Measurements from ENCODE around the gene TRIP12. TPM values are rescaled to one million over a fixed set of nuclear protein-coding genes. Genes with fewer than 3 reads are reported as not detected.
A peak's percentile ranks its signal among the peaks of the same experiment; 100 is the strongest.

Gene TRIP12
- total RNA-seq, 4 donors from 2014 or later, result 156 to 182 (median 168) TPM

DNA sequence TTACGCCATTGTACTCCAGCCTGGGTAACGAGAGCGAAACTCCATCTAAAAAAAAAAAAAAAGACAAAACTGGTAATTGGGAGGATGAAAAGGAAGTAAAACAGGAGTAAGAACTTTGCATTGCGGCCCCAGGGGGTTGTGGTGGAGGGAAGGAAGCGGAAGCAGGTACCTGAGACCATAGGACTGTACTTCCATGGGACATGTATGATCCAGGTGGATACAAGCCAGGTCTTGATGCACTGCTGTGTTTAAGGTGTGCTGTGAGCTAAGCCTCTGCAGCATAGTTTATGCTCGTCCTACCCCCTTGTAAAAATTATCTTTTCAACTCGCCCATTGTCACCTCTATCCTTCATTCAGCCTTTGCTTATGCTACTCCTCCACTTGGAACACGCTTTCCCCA is 24.2 kb upstream of the TRIP12 start:
- no peak for TF ChIP-seq EP300 (IDR thresholded peaks at IDR 0.05)
- no peak for TF ChIP-seq POLR2AphosphoS5 (IDR thresholded peaks at IDR 0.05)
- TF ChIP-seq, protein P1, sequence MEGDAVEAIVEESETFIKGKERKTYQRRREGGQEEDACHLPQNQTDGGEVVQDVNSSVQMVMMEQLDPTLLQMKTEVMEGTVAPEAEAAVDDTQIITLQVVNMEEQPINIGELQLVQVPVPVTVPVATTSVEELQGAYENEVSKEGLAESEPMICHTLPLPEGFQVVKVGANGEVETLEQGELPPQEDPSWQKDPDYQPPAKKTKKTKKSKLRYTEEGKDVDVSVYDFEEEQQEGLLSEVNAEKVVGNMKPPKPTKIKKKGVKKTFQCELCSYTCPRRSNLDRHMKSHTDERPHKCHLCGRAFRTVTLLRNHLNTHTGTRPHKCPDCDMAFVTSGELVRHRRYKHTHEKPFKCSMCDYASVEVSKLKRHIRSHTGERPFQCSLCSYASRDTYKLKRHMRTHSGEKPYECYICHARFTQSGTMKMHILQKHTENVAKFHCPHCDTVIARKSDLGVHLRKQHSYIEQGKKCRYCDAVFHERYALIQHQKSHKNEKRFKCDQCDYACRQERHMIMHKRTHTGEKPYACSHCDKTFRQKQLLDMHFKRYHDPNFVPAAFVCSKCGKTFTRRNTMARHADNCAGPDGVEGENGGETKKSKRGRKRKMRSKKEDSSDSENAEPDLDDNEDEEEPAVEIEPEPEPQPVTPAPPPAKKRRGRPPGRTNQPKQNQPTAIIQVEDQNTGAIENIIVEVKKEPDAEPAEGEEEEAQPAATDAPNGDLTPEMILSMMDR (IDR thresholded peaks at IDR 0.05), result no peak
- TF ChIP-seq POLR2A (IDR thresholded peaks at IDR 0.05; ENCODE audit: low read depth), result no peak
- Histone ChIP-seq H3K27ac (replicated peaks in 1 of 4) (no peak overlapping the region), H3K9me3 (no peaks in the 10 kb centered on the region), H3K4me1 (peaks cover 0 to 12% (median 10%) of the 10 kb centered on the region in 4 donors), H3K27me3 (no peaks in the 10 kb centered on the region), H3K36me3 (no peaks in the 10 kb centered on the region), H3K4me3 (no peak overlapping the region)
- intact Hi-C loops (cut with DNase I), result no loop called here
- WGBS, result 90% methylated on average over 8 of the region's 8 CpGs
- no peak for DNase-seq (ENCODE audit: extremely low spot score)

GRCh38 chr2:229943770-229944449 is 22.1 kb upstream of the TRIP12 start:
- Histone ChIP-seq H3K9me3 (no peaks in the 10 kb centered on the region), H3K4me3 (no peak overlapping the region), H3K27me3 (no peaks in the 10 kb centered on the region), H3K4me1 (peaks cover 0 to 12% (median 10%) of the 10 kb centered on the region in 4 donors), H3K27ac (replicated peaks in 1 of 4) (peak overlapping the region in 1 of 4 donors; percentile 21), H3K36me3 (no peaks in the 10 kb centered on the region)
- WGBS, result 53% methylated on average over 5 of the region's 5 CpGs
- no peak for DNase-seq (ENCODE audit: extremely low spot score)
- TF ChIP-seq POLR2A (IDR thresholded peaks at IDR 0.05; ENCODE audit: low read depth) (no peak), EP300 (IDR thresholded peaks at IDR 0.05) (no peak), POLR2AphosphoS5 (IDR thresholded peaks at IDR 0.05) (no peak)
- TF ChIP-seq, protein P1 (IDR thresholded peaks at IDR 0.05), result no peak
- intact Hi-C loops (cut with DNase I), result no loop called here

- Histone ChIP-seq H3K36me3 (no peaks in the 10 kb centered on the region), H3K4me1 (peaks cover 0 to 12% (median 10%) of the 10 kb centered on the region in 4 donors), H3K4me3 (no peak overlapping the region), H3K27ac (replicated peaks in 1 of 4) (no peak overlapping the region), H3K27me3 (no peaks in the 10 kb centered on the region), H3K9me3 (no peaks in the 10 kb centered on the region)
- no peak for DNase-seq (ENCODE audit: extremely low spot score)
- TF ChIP-seq EP300 (IDR thresholded peaks at IDR 0.05) (no peak), POLR2AphosphoS5 (IDR thresholded peaks at IDR 0.05) (no peak), POLR2A (IDR thresholded peaks at IDR 0.05; ENCODE audit: low read depth) (no peak)
- TF ChIP-seq, protein P1 (IDR thresholded peaks at IDR 0.05), result no peak
- 78% methylated on average over 2 of the region's 2 CpGs for WGBS
- intact Hi-C loops (cut with DNase I), result no loop called here
Measured at GRCh38 chr2:229943171-229943570, 21.4 kb upstream of the TRIP12 start.

DNA sequence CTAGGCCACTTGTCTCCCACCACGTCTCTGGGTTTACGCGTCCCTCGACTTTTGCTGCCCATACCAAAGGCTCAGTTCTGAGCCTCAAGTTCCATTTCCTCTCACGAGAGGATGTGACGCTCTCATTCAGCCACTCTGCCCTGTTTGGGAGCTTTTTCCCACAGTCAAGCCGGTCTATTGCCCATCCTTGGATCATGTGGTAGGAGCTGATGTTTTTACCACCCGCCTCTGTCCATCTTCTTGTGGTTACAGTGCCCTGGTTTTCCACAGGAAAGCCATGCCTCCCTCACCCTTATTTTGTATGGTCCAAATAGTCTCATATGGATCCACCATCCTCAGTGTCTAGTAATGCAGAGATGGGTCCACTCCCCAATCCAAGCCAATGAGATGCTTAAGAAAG is 20.9 kb upstream of the TRIP12 start:
- WGBS, result 97% methylated on average over 8 of the region's 8 CpGs
- H3K4me1 ChIP-seq, result peaks cover 0 to 12% (median 10%) of the 10 kb centered on the region in 4 donors
- intact Hi-C loops (cut with DNase I), result no loop called here
- no peak overlapping the region for H3K27ac ChIP-seq (replicated peaks in 1 of 4)
- H3K9me3 ChIP-seq, result no peaks in the 10 kb centered on the region
- no peaks in the 10 kb centered on the region for H3K36me3 ChIP-seq
- DNase-seq (ENCODE audit: extremely low spot score), result no peak
- no peak for TF ChIP-seq POLR2AphosphoS5 (IDR thresholded peaks at IDR 0.05)
- no peak for TF ChIP-seq EP300 (IDR thresholded peaks at IDR 0.05)
- TF ChIP-seq POLR2A (IDR thresholded peaks at IDR 0.05; ENCODE audit: low read depth), result no peak
- TF ChIP-seq, protein P1 (IDR thresholded peaks at IDR 0.05), result no peak
- no peaks in the 10 kb centered on the region for H3K27me3 ChIP-seq
- H3K4me3 ChIP-seq, result no peak overlapping the region

GRCh38 chr2:229937537-229937936 is 15.7 kb upstream of the TRIP12 start:
- no peak for DNase-seq (ENCODE audit: extremely low spot score)
- Histone ChIP-seq H3K27me3 (no peaks in the 10 kb centered on the region), H3K4me1 (no peaks in the 10 kb centered on the region), H3K36me3 (peaks cover 0 to 6% (median 2%) of the 10 kb centered on the region in 4 donors), H3K27ac (replicated peaks in 1 of 4) (no peak overlapping the region), H3K4me3 (no peak overlapping the region), H3K9me3 (no peaks in the 10 kb centered on the region)
- WGBS, result 96% methylated on average over 4 of the region's 4 CpGs
- no peak for TF ChIP-seq POLR2A (IDR thresholded peaks at IDR 0.05; ENCODE audit: low read depth)
- TF ChIP-seq EP300 (IDR thresholded peaks at IDR 0.05), result no peak
- TF ChIP-seq POLR2AphosphoS5 (IDR thresholded peaks at IDR 0.05), result no peak
- TF ChIP-seq, protein P1 (IDR thresholded peaks at IDR 0.05), result no peak
- intact Hi-C loops (cut with DNase I), result no loop called here

Measured in esophagus muscularis mucosa (tissue), 4 donors.